Activated T-helper 1 cell treated with anti-CD3 and anti-CD28 coated beads, Interleukin-2, amount 50 U/mL, for 16 hours (primary cell): Measurements from ENCODE around the gene AP1M1.

Source experiments
- DNase-seq, 2 donors: peaks; one replicate each; pipeline ENCODE4 v3.0.0-alpha.2; 2020; ENCODE audit warnings: low read depth in 1 of 2, low spot score in 1 of 2

AP1M1 gene

GRCh38 chr19:16185123-16185767 is 12.5 kb upstream of the AP1M1 start, which contains the start of gene FAM32A:
Gene FAM32A (plus strand): TSS chr19:16185410. CDS start chr19:16185443, 33 bp downstream.
- peak; percentile 95 to 99 for DNase-seq

DNA sequence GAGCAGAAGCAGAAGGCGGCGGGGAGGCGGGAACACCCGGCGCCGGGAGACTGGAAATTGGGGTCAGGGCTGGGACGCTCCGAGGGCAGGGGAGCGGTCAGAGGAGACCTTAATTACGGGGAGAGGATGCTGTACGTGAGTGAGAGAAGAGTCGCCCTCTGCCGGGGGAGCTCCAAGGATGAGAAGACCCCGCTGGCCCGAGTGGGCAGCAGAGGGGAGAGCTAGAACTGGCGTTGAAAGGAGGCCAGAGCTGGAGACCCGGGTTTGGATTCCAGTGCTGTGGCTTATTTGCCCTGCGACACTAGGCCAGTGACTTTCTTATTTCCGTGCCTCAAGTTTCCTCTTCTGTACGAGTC is 12.0 kb upstream of the AP1M1 start:
- DNase-seq: peak in 1 of 2 donors; percentile 22

DNA sequence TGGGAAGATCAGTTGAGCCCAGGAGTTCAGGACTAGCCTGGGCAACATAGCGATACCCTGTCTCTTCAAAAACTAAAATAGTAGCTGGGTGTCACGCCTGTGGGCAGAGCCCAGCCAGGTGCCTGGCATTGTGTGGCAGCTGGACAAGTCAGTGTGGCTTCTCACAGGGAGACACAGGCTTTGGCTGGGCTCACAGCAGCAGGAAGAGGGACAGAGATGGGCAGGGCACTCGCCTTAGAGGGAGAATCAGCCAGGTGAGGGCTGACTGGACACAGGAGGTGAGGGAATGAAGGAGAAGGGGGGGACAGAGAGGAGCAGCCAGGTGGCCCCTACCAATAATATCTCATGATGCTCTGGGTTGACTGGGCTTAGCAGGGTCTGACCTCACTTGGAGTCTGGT is 9.2 kb upstream of the AP1M1 start:
- no peak for DNase-seq

DNA sequence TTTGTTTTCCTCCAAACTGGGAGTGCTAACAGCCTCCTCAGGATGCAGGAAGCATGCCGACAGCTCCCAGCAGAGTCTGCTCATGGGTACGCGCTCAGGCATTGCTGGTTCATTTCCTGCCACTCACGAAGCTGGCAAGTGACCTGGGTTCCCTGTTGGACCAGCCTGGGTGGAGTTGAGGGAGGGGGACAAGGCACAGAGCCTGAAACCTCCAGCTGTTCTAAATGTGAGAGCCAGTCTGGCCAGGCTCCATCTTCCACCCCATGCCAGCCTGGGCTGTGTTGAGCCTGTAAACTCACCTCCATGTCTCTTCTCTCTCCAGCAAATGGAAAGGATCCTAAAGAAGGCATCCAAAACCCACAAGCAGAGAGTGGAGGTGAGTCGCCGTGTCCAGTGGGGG is 7.5 kb upstream of the AP1M1 start:
- DNase-seq: no peak

GRCh38 chr19:16190736-16191135 is 7.0 kb upstream of the AP1M1 start:
- no peak for DNase-seq

DNA sequence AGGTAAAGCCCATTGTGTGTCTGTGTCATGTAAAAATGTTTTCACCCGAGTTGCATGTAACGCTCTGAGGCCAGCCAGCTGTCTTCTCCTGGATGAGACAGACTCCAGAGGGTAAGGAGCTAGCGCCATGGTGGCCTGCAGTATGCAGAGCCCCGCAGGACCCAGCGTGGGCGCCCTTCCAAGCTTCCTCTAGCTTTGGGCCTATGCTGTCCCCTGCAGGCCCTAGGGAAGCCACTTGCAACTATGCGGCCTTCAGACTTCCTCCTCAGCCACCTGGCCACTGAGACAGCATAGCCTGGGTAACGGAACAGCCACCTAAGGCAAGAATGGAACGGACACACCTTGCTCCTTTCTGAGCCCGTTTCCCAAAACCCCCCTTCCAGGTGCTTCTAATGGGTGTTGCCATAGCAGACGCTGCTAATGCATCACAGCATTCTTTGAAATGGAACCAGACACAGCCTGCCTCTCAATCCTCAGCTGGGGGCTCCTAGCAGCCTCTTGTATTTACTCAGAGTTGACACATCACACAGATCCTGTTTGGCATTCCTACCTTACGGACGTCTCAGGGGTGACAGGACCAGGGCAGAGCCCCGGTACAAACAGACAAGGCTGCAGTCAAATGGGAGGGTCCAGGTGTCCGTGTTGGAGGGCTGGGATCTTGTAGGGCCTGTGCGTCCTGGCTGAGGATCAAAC is 6.3 kb upstream of the AP1M1 start:
- no peak for DNase-seq

DNA sequence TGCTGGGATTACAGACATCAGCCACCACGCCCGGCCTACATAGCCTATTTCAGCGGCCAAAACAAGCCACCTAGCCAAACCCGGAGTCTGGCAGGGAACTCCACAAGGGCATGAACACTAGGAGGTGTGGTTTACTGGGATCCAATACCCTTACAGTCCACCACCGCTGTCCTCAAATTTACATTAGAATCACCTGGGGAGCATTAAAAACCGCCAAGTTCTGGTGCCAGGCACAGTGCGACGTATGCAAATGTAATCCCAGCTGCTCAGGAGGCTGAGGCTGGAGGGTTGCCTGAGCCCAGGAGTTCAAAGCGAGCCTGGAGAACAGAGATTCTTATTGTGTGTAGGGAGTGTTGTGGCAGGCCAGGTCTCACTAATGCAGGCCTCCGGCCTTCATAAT is 4.2 kb upstream of the AP1M1 start:
- no peak for DNase-seq

DNA sequence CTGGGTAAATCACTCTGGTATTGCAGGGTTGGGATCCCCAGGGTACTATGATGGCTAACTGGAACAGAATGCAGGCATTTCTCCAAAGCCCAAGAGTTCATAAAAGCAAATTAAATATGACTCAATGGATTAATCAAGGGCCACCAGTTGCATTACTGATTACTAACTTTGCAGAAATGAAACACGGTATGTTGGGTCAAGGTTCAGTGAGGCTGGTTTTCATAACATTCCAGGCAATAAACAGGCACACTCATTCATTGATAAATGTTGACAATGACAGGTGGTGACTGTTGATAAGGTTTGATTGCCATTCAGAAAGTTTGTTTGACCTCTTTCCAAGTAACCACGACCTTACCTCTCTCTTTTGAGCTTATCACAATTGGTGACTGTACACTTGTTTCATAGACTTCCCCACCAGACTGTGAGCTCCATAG is 506 bp upstream of the AP1M1 start:
- no peak for DNase-seq

DNA sequence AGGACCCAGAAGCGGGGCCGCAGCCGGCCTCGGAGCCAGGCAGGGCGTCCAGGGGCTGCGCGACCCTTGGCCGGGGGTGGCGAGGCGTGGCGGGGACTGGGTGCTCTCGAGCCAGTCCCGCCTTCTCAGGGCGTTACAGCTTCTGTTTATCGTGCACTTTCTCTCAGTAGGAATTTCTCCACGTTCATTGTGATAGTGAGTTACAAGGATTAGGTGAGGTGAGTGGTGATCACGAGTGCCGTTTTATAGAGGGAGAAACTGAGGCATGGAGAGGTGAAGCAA is 600 bp downstream of the AP1M1 start:
- no peak for DNase-seq

- DNase-seq: no peak
These were observed 1.7 kb downstream of the AP1M1 start for GRCh38 chr19:16199275-16199932.

DNA sequence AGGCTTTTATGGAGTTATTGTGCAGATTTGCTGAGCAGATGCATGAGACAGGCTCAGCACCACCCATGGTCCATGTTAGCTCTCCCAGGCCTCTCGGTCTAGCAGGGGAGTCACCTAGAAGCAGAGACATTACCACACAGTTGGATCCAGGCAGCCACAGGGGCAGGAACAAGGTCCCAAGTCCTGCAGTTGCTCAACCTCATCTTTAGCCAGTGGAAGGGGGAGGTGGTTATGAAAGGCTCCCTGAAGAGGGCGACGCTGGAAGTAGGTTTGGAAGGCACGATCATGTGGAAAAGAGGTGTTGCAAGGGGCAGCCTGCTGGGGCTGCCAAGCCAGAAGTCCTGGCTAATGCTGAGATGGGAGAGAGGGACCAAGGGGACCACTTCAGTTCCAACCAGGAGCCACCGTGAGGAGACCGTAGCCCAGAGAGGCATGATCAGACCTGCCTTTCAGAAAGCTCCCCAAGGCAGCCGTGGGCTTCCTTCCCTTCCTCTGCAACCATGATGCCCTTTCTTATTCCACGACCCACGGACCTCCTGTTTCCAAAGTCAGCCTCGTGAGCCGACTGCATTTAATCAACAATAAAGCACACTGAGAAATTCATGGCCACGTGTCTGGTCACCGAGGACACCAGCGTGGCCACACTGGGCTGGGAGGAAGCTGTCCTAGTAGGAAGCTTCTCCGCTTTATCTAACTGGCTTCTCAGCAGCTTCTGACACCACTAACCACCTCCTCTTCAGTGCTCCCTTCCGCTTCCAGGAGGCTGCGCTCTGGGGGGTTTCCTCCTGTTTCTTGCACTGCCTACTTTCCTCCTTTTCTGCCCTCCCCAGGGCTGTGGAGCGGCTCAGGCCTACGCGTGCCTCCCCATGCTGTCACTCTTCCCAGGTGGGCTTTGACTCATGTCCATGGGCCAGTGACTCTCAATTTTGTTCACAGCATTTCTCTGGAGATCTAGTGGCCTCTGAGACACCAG is 2.6 kb downstream of the AP1M1 start:
- no peak for DNase-seq

DNA sequence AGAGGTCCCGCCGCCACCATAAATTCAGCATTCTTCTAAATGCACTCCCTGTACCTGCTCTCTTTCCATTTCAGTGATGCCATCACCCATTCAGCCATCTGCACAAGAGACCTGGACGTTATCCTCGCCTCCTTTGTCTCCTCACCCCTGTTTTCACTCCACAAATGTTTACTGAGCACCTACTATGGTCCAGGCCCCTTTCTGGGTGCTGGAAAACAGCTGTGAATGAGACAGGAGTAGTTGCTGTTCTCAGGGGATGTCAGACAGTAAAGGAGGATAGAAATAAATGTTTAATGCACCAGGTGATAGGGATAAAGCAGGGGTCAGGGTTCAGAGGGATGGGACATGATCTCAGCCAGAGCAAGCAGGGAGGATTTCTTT is 3.3 kb downstream of the AP1M1 start:
- no peak for DNase-seq

GRCh38 chr19:16202320-16203255 is 4.9 kb downstream of the AP1M1 start:
- DNase-seq: no peak

- no peak for DNase-seq
These were observed 5.7 kb downstream of the AP1M1 start for GRCh38 chr19:16203256-16204004.

- DNase-seq: no peak
These were observed 6.2 kb downstream of the AP1M1 start for GRCh38 chr19:16204005-16204294.

- no peak for DNase-seq
These were observed 7.7 kb downstream of the AP1M1 start for GRCh38 chr19:16205205-16206045.

DNA sequence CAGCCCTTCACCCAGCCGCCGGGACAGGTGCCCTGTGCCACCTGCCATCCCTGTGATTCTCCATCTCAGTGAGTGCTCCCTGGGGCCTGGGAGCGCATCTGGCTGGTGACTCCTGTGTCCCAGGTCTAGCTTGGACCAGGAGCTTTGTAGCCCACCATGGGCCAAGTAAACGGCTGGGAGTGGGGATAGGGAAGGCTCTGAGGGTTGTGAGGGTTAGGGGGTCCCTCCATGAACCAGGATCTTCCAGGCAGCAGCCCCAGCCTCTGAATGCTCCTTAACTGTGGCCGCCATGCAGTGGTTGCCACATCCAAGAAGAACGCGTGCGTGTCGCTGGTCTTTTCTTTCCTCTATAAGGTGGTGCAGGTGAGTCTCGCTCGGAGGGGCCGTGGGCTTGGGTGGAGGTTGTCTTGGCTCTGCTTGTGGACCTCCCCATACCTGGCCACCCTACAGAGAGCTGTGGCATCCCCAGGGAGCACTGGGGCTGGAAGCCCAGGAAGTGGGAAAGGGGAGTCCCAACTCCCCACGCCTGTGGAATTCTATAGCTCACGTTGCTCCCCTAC is 8.4 kb downstream of the AP1M1 start:
- DNase-seq: no peak

GRCh38 chr19:16206637-16207036 is 8.9 kb downstream of the AP1M1 start:
- DNase-seq: no peak

DNA sequence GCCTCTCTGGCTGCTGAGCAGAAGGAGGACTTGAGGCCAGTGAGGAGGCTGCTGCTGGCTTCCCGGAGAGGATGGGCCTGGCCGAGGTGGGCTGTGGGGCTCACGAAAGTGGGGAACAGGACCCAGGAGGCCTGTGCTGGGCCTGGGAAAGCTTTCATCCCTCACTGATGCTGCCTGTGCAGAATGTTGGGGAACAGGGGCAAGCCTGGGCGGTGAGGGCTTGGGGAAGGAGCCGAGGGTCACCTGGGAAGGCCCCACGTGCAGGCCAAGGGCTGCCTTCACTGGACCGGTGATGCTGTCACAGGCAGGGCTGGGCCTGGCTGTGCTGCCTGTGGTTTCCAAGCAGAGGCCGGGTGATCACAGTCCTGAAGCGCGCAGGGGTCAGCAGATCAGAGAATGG is 9.4 kb downstream of the AP1M1 start:
- DNase-seq: no peak
